ENCODE measurements around the gene AGMO. TPM values are rescaled to one million over a fixed set of nuclear protein-coding genes. Genes with fewer than 3 reads are reported as not detected.

AGMO gene
- total RNA-seq, 1 experiment from 2014 or later: not detected

- Histone ChIP-seq H3K79me2 (ENCODE audit: insufficient read depth, low read length) (no peaks in the 10 kb centered on the region), H3K27ac (ENCODE audit: low read depth, low read length) (no peak overlapping the region), H2AFZ (ENCODE audit: low read depth, low read length, poor library complexity, severe bottlenecking) (no peak overlapping the region), H3K27me3 (ENCODE audit: insufficient read depth, low read length) (no peaks in the 10 kb centered on the region), H3K4me1 (ENCODE audit: control insufficient read depth in 1 of 2, insufficient read depth in 2 of 2, low read length in 2 of 2) (no peaks in the 10 kb centered on the region), H3K4me3 (replicated peaks in 1 of 2; ENCODE audit: low read depth in 1 of 2, low read length in 2 of 2) (no peak overlapping the region), H4K20me1 (ENCODE audit: insufficient read depth) (no peaks in the 10 kb centered on the region), H3K36me3 (ENCODE audit: control insufficient read depth in 1 of 2, insufficient read depth in 2 of 2, low read length in 2 of 2) (no peaks in the 10 kb centered on the region), H3K9me2 (ENCODE audit: insufficient read depth) (no peaks in the 10 kb centered on the region), H3K4me2 (ENCODE audit: low read length) (no peak overlapping the region), H3K9me3 (ENCODE audit: control insufficient read depth in 1 of 2, insufficient read depth in 1 of 2, low read depth in 1 of 2, low read length in 2 of 2) (no peaks in the 10 kb centered on the region), H3K9ac (ENCODE audit: low read length) (no peak overlapping the region)
- CTCF ChIA-PET: no interaction called here
- POLR2A ChIA-PET: no interaction called here
- ATAC-seq: no peak
- RAD21 ChIA-PET (ENCODE audit: low non-redundant PET in 1 of 2, low total read pairs in 2 of 2, uncharacterized antibody in 2 of 2, unreplicated experiment in 2 of 2): no interaction called here
- no peak for DNase-seq (ENCODE audit: low read depth, low spot score)
- BruUV-seq (replicated peaks): no TSS peak
- no peak for TF ChIP-seq ZBTB33 (IDR thresholded peaks at IDR 0.05; ENCODE audit: extremely low read depth, insufficient replicate concordance, low read length)
- intact Hi-C loops (cut with micrococcal nuclease): no loop called here
Observed at GRCh38 chr7:15352421-15353206, 209.2 kb downstream of the AGMO start.

GRCh38 chr7:15345216-15345615 is 216.6 kb downstream of the AGMO start:
- DNase-seq (ENCODE audit: low read depth, low spot score): no peak
- Histone ChIP-seq H3K9me3 (ENCODE audit: control insufficient read depth in 1 of 2, insufficient read depth in 1 of 2, low read depth in 1 of 2, low read length in 2 of 2) (no peaks in the 10 kb centered on the region), H4K20me1 (ENCODE audit: insufficient read depth) (no peaks in the 10 kb centered on the region), H3K4me2 (ENCODE audit: low read length) (no peak overlapping the region), H3K9ac (ENCODE audit: low read length) (no peak overlapping the region), H3K36me3 (ENCODE audit: control insufficient read depth in 1 of 2, insufficient read depth in 2 of 2, low read length in 2 of 2) (no peaks in the 10 kb centered on the region), H3K27ac (ENCODE audit: low read depth, low read length) (no peak overlapping the region), H3K27me3 (ENCODE audit: insufficient read depth, low read length) (no peaks in the 10 kb centered on the region), H2AFZ (ENCODE audit: low read depth, low read length, poor library complexity, severe bottlenecking) (no peak overlapping the region), H3K79me2 (ENCODE audit: insufficient read depth, low read length) (no peaks in the 10 kb centered on the region), H3K4me1 (ENCODE audit: control insufficient read depth in 1 of 2, insufficient read depth in 2 of 2, low read length in 2 of 2) (no peaks in the 10 kb centered on the region), H3K9me2 (ENCODE audit: insufficient read depth) (no peaks in the 10 kb centered on the region), H3K4me3 (replicated peaks in 1 of 2; ENCODE audit: low read depth in 1 of 2, low read length in 2 of 2) (no peak overlapping the region)
- ChIA-PET CTCF (no interaction called here), RAD21 (ENCODE audit: low non-redundant PET in 1 of 2, low total read pairs in 2 of 2, uncharacterized antibody in 2 of 2, unreplicated experiment in 2 of 2) (no interaction called here), POLR2A (no interaction called here)
- no TSS peak for BruUV-seq (replicated peaks)
- intact Hi-C loops (cut with micrococcal nuclease): no loop called here
- no peak for ATAC-seq
- TF ChIP-seq POLR2AphosphoS5 (IDR thresholded peaks at IDR 0.05; ENCODE audit: low read depth, low read length): no peak
- TF ChIP-seq ZNF274 (IDR thresholded peaks at IDR 0.05; ENCODE audit: low read depth, low read length): no peak
- TF ChIP-seq ELF1 (IDR thresholded peaks at IDR 0.05; ENCODE audit: borderline replicate concordance, low read depth): no peak
- no peak for TF ChIP-seq CEBPB (IDR thresholded peaks at IDR 0.05; ENCODE audit: low read depth)
- TF ChIP-seq ZBTB33 (IDR thresholded peaks at IDR 0.05; ENCODE audit: extremely low read depth, insufficient replicate concordance, low read length): no peak
- no peak for TF ChIP-seq FOSL1 (IDR thresholded peaks at IDR 0.05; ENCODE audit: low read depth)
- TF ChIP-seq EGR1 (IDR thresholded peaks at IDR 0.05; ENCODE audit: low read depth): no peak
- no peak for TF ChIP-seq TCF7L2 (IDR thresholded peaks at IDR 0.05; ENCODE audit: borderline replicate concordance, extremely low read depth, insufficient read depth, insufficient read length)
- TF ChIP-seq RAD21 (IDR thresholded peaks at IDR 0.05; ENCODE audit: low read depth): no peak
- TF ChIP-seq ATF3 (IDR thresholded peaks at IDR 0.05): no peak
- no peak for TF ChIP-seq REST (IDR thresholded peaks at IDR 0.05; ENCODE audit: low read depth)
